Right atrium auricular region (tissue), 2 donors: ENCODE measurements around the gene EHD3. TPM values are rescaled to one million over a fixed set of nuclear protein-coding genes. Genes with fewer than 3 reads are reported as not detected.
A peak's percentile ranks its signal among the peaks of the same experiment; 100 is the strongest.

Experiments
- DNase-seq: peaks from one replicate; pipeline ENCODE4 v3.0.0-alpha.2; 2019; ENCODE audit warnings: low spot score
- H3K27ac ChIP-seq, 2 donors: fragments of 200-600 bp; sonication (generic); 1 replicate in 1 of 2; 2 replicates in 1 of 2; pipeline ENCODE4 v1.5.1; 2016 to 2019
- H3K27me3 ChIP-seq, 2 donors: fragments of 200-600 bp; sonication (generic); one replicate each; pipeline versions ENCODE4 v1.5.1 to v1.6.0; 2017 to 2019
- H3K36me3 ChIP-seq: fragments of 200-600 bp; sonication (generic); one replicate; pipeline ENCODE4 v1.5.1; 2016
- H3K4me1 ChIP-seq, 2 donors: fragments of 200-600 bp; sonication (generic); one replicate each; pipeline versions ENCODE4 v1.5.1 to v1.6.0; 2017 to 2019
- H3K4me3 ChIP-seq, 2 donors: fragments of 200-600 bp; sonication (generic); 1 replicate in 1 of 2; 2 replicates in 1 of 2; pipeline ENCODE4 v1.5.1; 2017 to 2019; ENCODE audit warnings: mild to moderate bottlenecking in 1 of 2, moderate library complexity in 1 of 2
- H3K9me3 ChIP-seq, 2 donors: fragments of 200-600 bp; sonication (generic); one replicate each; pipeline ENCODE4 v1.5.1; 2019
- total RNA-seq, 2 donors: library from RNA; depleted of rRNA; stranded (reverse); fragments of >200 nt; gene quantifications; one replicate each; pipeline ENCODE4 v1.1.0, GENCODE V29; 2016
- TF ChIP-seq, protein P1 (sequence below), 2 donors: fragments of 200-600 bp; sonication (generic); IDR thresholded peaks; one replicate each; pipeline ENCODE4 v1.5.1; 2019; ENCODE audit warnings: antibody characterized with exemption in 2 of 2

EHD3 gene
- total RNA-seq, 2 donors from 2014 or later: 10.6 to 12.5 TPM

DNA sequence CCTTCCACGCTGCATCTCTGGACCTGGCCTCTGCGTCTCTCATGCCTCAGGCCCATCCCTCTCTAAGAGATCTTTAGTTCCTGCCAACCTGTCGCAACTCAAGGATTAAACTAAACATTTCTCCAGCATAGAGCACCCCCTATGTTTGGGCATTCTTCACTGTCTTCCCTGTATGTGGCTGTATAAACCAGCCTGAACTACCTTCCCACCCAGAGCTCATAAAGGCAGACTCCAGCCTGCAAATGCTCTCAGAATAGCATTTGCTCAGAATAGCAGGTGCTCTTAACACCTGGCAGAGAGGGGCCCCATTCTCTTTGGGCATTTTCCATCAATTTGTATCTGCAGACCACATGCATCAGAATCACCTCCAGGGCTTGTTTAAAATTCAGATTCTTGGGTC is 83.4 kb downstream of the EHD3 start:
- Histone ChIP-seq H3K9me3 (no peaks in the 10 kb centered on the region), H3K27me3 (no peaks in the 10 kb centered on the region), H3K4me1 (peaks cover 0 to 6% of the 10 kb centered on the region in 2 donors), H3K36me3 (no peaks in the 10 kb centered on the region), H3K27ac (no peak overlapping the region), H3K4me3 (no peak overlapping the region)
- DNase-seq: no peak
- TF ChIP-seq, protein P1, sequence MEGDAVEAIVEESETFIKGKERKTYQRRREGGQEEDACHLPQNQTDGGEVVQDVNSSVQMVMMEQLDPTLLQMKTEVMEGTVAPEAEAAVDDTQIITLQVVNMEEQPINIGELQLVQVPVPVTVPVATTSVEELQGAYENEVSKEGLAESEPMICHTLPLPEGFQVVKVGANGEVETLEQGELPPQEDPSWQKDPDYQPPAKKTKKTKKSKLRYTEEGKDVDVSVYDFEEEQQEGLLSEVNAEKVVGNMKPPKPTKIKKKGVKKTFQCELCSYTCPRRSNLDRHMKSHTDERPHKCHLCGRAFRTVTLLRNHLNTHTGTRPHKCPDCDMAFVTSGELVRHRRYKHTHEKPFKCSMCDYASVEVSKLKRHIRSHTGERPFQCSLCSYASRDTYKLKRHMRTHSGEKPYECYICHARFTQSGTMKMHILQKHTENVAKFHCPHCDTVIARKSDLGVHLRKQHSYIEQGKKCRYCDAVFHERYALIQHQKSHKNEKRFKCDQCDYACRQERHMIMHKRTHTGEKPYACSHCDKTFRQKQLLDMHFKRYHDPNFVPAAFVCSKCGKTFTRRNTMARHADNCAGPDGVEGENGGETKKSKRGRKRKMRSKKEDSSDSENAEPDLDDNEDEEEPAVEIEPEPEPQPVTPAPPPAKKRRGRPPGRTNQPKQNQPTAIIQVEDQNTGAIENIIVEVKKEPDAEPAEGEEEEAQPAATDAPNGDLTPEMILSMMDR (IDR thresholded peaks at IDR 0.05): no peak

DNA sequence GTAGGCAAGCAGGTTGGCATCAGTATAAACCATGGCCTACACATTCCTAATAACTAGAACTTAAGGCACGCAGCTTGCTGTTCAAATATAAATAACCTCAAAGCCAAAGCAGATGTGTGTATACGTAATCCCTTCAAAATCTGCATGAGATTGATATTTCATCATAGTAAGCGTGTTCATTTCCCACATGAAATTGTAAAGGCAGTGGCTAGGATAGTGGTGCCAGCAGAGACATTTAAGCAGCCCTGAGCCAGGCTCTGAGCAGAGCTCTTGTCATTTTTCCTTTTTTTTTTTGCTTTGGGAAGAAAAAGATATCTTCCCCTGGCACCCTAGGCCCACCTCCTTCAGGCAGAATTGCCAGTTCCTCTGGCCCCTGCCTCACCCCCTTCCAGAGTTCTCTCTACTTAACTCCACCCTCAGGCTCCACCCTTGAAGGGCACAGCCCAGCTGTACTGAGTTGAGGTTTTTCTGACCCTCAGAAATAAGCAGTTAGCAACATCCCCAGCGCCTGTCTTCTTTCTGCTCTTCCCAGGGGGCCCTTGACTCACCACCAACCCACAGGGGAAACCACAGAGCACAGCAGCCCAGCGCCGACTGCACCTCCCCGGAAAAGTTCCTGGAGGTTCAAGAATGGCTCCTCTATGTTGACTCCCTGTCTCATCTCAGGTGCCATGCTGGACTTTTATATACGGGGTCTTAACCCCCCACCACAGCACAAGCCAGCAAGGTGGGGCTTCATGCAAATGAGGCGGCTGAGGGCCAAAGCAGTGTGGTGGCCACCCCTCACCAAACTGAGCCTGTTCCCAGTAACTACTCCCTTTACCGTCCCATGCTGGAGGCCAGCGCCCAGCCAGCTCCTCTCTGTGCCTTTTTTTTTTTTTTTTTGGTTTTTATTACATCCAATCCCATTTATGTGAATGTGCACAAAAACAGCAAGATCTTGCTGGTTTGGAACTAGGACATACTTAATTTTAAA is 84.7 kb downstream of the EHD3 start:
- peak; percentile 57 for DNase-seq
- no peaks in the 10 kb centered on the region for H3K9me3 ChIP-seq
- H3K4me3 ChIP-seq: no peak overlapping the region
- H3K27ac ChIP-seq: peak overlapping the region in 1 of 2 donors; percentile 51
- TF ChIP-seq, protein P1 (IDR thresholded peaks at IDR 0.05): no peak
- H3K36me3 ChIP-seq: no peaks in the 10 kb centered on the region
- H3K4me1 ChIP-seq: peaks cover 0 to 6% of the 10 kb centered on the region in 2 donors
- no peaks in the 10 kb centered on the region for H3K27me3 ChIP-seq

Other genes starting within 250 kb of the EHD3 start
- 1 to 10 TPM in 1 of 2 donors, under 1 TPM in 1; 0.15 to 1.0 TPM for gene GALNT14, start 95.7 kb upstream of the EHD3 start, total RNA-seq
- under 1 TPM; 0.16 to 0.22 TPM for gene CAPN14, start 16.6 kb upstream of the EHD3 start, total RNA-seq
- gene XDH, start 180.6 kb downstream of the EHD3 start, total RNA-seq: not detected